Measurements from ENCODE around the gene C16orf74. TPM values are rescaled to one million over a fixed set of nuclear protein-coding genes. Genes with fewer than 3 reads are reported as not detected.

The C16orf74 gene
- total and polyA plus RNA-seq, 3 donors from 2014 or later = 3.8 to 6.0 (median 4.3) TPM

GRCh38 chr16:85752511-85753420 lies 1.9 kb upstream of the C16orf74 start:
- TF ChIP-seq CTCF (IDR thresholded peaks at IDR 0.05) = no peak
- TF ChIP-seq POLR2A (IDR thresholded peaks at IDR 0.05) = no peak
- peaks cover 8% of the 10 kb centered on the region for H3K4me1 ChIP-seq
- peak; percentile 43 for DNase-seq
- no peaks in the 10 kb centered on the region for H3K27me3 ChIP-seq
- 67 to 76% methylated on average over 6 to 21 of the region's 21 CpGs for WGBS, 2 donors
- H3K9me3 ChIP-seq = no peaks in the 10 kb centered on the region
- H3K27ac ChIP-seq = no peak overlapping the region
- intact Hi-C loops (cut with DNase I; ENCODE audit: low total_unique reads) = no loop called here
- no peaks in the 10 kb centered on the region for H3K36me3 ChIP-seq (ENCODE audit: low read depth, missing control alignments)
- no peak overlapping the region for H3K4me3 ChIP-seq

GRCh38 chr16:85751698-85752501 lies 1.0 kb upstream of the C16orf74 start:
- Histone ChIP-seq H3K9me3 (no peaks in the 10 kb centered on the region), H3K4me3 (no peak overlapping the region), H3K27me3 (no peaks in the 10 kb centered on the region), H3K27ac (no peak overlapping the region), H3K4me1 (peaks cover 8% of the 10 kb centered on the region), H3K36me3 (ENCODE audit: low read depth, missing control alignments) (no peaks in the 10 kb centered on the region)
- 42 to 58% methylated on average over 13 to 15 of the region's 15 CpGs for WGBS, 2 donors
- no peak for TF ChIP-seq POLR2A (IDR thresholded peaks at IDR 0.05)
- TF ChIP-seq CTCF (IDR thresholded peaks at IDR 0.05) = no peak
- no peak for DNase-seq
- intact Hi-C loops (cut with DNase I; ENCODE audit: low total_unique reads) = no loop called here

DNA sequence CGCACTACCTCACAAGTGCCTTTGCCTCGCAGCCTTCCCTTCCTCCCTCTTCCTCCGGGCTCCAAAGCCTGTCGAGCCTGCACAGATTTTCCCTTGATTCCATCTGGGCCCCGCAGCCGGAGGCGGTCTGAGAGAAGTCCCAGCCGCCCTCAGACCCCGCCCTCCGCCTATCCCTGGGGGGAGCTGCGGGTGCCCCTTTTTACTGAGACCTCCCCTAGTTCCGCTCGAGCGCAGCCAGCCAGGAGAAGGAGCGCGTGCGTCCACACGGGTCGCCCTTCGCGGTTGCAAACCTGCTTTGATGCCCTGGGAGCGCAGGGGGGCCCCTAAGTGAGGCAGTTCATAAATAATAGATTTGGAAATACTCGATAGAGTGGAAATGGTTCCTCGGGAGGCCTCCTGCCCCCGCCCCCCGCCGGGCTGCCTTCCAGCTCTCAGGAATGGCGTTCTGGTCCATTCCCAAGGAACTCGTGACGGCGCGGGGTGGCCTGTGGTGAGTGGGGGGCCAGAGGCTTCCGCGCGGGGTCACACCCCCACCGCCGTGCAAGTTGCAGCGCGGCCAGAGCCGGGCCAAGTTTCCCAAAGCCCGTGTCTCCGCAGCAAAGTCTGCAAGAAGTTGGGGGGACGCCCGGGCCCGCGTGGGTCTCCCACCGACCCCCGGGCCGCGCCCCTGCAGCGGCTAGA lies 610 bp downstream of the C16orf74 start:
- no peak for TF ChIP-seq POLR2A (IDR thresholded peaks at IDR 0.05)
- no peak for TF ChIP-seq CTCF (IDR thresholded peaks at IDR 0.05)
- Histone ChIP-seq H3K4me1 (peaks cover 8% of the 10 kb centered on the region), H3K27me3 (no peaks in the 10 kb centered on the region), H3K27ac (no peak overlapping the region), H3K9me3 (no peaks in the 10 kb centered on the region), H3K36me3 (ENCODE audit: low read depth, missing control alignments) (no peaks in the 10 kb centered on the region), H3K4me3 (peak overlapping the region; percentile 53 to 60)
- DNase-seq = peak; percentile 22
- 2 to 6% methylated on average over 7 to 38 of the region's 51 CpGs for WGBS, 2 donors
- intact Hi-C loops (cut with DNase I; ENCODE audit: low total_unique reads) = no loop called here

- Histone ChIP-seq H3K4me1 (peaks cover 8% of the 10 kb centered on the region), H3K27ac (no peak overlapping the region), H3K4me3 (peak overlapping the region; percentile 53 to 60), H3K27me3 (no peaks in the 10 kb centered on the region), H3K9me3 (no peaks in the 10 kb centered on the region), H3K36me3 (ENCODE audit: low read depth, missing control alignments) (no peaks in the 10 kb centered on the region)
- DNase-seq = no peak
- intact Hi-C loops (cut with DNase I; ENCODE audit: low total_unique reads) = no loop called here
- TF ChIP-seq CTCF (IDR thresholded peaks at IDR 0.05) (no peak), POLR2A (IDR thresholded peaks at IDR 0.05) (no peak)
- 26 to 55% methylated on average over 8 to 14 of the region's 14 CpGs for WGBS, 2 donors
Measured at GRCh38 chr16:85749771-85750145, 1.1 kb downstream of the C16orf74 start.
